ENCODE measurements around the gene MICAL3.

The MICAL3 gene

DNA sequence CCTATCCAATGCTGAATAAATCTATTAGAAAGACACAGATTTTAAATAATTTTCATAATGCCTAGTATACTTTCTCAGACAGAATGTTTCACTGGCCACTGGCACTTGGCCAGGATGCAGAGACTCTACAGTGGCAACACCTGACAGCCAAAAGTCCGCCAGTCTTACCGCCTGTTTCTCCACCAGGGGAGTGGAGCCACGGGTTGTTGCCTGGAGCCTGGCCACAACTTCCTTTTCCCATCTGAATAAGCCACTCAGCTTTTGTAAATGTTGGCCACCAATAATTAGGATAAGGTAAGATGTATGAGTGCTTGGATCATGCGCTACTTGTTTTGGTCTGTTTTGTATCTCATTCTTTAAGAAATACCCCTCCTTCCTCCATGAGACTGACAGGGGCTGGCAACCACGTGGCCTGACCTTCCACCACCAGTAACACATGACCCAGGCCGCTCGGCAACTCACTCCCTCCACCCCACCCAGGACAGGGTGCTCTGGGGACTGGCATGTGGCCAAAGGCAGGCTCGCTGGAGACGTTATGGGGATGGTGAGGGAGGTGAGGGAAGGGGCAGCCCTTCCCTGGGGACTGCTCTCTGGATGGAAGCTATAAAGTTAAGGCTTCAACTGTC lies 157.1 kb downstream of the MICAL3 start:
- Histone ChIP-seq H3K4me3 (ENCODE audit: low read length in 2 of 2) (no peak overlapping the region), H3K27ac (ENCODE audit: low read length) (peak overlapping the region; percentile 70), H3K4me1 (ENCODE audit: control insufficient read depth, insufficient read depth, low read length) (peaks cover 29% of the 10 kb centered on the region), H3K36me3 (ENCODE audit: control insufficient read depth in 2 of 2, insufficient read depth in 2 of 2, low read length in 2 of 2) (peaks cover 48 to 56% of the 10 kb centered on the region in 2 donors), H3K27me3 (ENCODE audit: control insufficient read depth in 1 of 2, insufficient read depth in 2 of 2, low read length in 2 of 2) (no peaks in the 10 kb centered on the region), H3K9ac (ENCODE audit: low read length in 2 of 2) (peak overlapping the region in 1 of 2 donors; percentile 21), H3K9me3 (ENCODE audit: control insufficient read depth in 2 of 2, low read length in 2 of 2) (no peaks in the 10 kb centered on the region)

DNA sequence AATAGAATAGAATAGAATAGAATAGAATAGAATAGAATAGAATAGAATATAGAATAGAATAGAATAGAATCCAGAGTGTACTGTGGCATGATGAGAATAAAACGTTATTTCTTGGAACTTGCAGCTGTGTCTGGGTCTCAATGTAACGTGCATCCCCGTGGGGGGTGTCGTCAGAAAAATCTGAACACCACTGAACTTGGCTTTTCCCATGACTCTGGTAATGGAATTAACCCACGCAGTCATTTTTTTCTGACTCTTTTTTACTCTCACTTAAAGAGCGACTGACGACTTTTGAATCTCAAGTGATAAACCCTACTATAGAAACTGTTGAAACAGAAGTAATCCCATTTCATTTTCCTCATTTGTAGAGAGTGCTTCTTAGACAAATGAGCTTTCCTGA lies 157.7 kb downstream of the MICAL3 start:
- Histone ChIP-seq H3K4me3 (ENCODE audit: low read length in 2 of 2) (no peak overlapping the region), H3K27ac (ENCODE audit: low read length) (no peak overlapping the region), H3K27me3 (ENCODE audit: control insufficient read depth in 1 of 2, insufficient read depth in 2 of 2, low read length in 2 of 2) (no peaks in the 10 kb centered on the region), H3K36me3 (ENCODE audit: control insufficient read depth in 2 of 2, insufficient read depth in 2 of 2, low read length in 2 of 2) (peaks cover 41 to 52% of the 10 kb centered on the region in 2 donors), H3K4me1 (ENCODE audit: control insufficient read depth, insufficient read depth, low read length) (peaks cover 29% of the 10 kb centered on the region), H3K9ac (ENCODE audit: low read length in 2 of 2) (no peak overlapping the region), H3K9me3 (ENCODE audit: control insufficient read depth in 2 of 2, low read length in 2 of 2) (no peaks in the 10 kb centered on the region)

DNA sequence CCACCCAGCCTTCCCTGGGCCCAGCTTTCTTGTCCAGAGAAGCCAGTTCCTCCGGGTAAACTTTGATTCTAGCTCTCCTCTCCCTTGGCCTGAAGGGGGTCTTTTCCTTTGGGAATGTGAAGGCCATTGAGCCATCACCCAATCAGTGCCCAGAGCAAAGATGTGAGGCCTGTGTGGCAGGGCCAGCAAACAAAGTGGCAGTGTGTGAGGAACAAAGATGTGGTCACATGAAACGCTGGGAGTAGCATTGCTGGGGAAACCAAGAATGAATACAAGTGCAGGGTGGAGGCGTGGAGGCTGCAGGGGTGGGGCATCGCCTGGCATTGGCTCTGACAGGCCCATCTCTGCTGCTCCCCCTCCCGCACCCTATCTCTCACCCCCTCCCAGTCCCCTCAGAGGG lies 158.2 kb downstream of the MICAL3 start:
- peaks cover 29% of the 10 kb centered on the region for H3K4me1 ChIP-seq (ENCODE audit: control insufficient read depth, insufficient read depth, low read length)
- H3K9ac ChIP-seq (ENCODE audit: low read length in 2 of 2): no peak overlapping the region
- H3K36me3 ChIP-seq (ENCODE audit: control insufficient read depth in 2 of 2, insufficient read depth in 2 of 2, low read length in 2 of 2): peaks cover 38 to 47% of the 10 kb centered on the region in 2 donors
- no peaks in the 10 kb centered on the region for H3K9me3 ChIP-seq (ENCODE audit: control insufficient read depth in 2 of 2, low read length in 2 of 2)
- H3K27me3 ChIP-seq (ENCODE audit: control insufficient read depth in 1 of 2, insufficient read depth in 2 of 2, low read length in 2 of 2): no peaks in the 10 kb centered on the region
- H3K4me3 ChIP-seq (ENCODE audit: low read length in 2 of 2): no peak overlapping the region
- no peak overlapping the region for H3K27ac ChIP-seq (ENCODE audit: low read length)

DNA sequence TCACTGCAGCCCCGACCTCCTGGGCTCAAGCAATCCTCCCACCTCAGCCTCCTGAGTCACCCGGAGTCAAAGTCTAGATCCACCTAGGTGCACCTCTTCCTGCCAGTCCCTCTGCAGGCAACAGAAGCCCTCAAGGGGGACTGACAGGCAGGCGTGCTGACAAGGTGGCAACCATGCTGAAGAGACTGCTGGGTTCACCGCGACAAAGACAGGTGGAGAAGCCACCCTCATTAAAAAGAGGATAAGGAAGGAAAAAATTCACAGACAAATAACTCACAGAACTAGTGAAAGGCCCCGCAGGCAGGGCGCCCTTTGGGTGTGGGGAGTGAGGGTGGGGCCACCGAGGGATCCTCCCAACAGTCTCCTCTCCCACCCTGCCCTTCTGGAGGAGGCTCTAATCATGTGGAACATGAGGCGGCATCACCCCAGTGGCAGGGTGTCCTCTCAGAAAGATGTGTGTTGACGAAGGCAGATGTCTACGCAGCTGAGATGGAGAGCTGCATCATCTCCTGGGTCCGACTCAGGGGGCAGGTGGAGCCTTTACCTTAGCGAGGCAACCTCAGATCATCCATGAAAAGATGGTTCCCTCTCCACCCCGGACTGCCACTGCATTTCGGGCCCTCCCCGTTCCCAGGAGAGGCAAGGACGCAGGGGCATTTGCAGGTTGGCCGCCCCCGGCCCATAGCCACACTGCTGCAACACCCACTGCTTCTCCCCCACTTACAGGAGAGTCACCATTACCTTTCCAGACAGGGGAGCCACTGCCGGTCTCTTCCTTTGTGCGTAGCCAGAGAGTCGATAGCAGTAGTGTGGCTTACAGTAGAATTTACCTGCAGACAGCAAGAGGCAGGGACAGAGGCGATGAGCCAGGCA lies 158.9 kb downstream of the MICAL3 start:
- H3K4me1 ChIP-seq (ENCODE audit: control insufficient read depth, insufficient read depth, low read length): peaks cover 32% of the 10 kb centered on the region
- H3K27ac ChIP-seq (ENCODE audit: low read length): no peak overlapping the region
- no peak overlapping the region for H3K4me3 ChIP-seq (ENCODE audit: low read length in 2 of 2)
- H3K27me3 ChIP-seq (ENCODE audit: control insufficient read depth in 1 of 2, insufficient read depth in 2 of 2, low read length in 2 of 2): no peaks in the 10 kb centered on the region
- H3K9me3 ChIP-seq (ENCODE audit: control insufficient read depth in 2 of 2, low read length in 2 of 2): no peaks in the 10 kb centered on the region
- no peak overlapping the region for H3K9ac ChIP-seq (ENCODE audit: low read length in 2 of 2)
- H3K36me3 ChIP-seq (ENCODE audit: control insufficient read depth in 2 of 2, insufficient read depth in 2 of 2, low read length in 2 of 2): peaks cover 35 to 40% of the 10 kb centered on the region in 2 donors

DNA sequence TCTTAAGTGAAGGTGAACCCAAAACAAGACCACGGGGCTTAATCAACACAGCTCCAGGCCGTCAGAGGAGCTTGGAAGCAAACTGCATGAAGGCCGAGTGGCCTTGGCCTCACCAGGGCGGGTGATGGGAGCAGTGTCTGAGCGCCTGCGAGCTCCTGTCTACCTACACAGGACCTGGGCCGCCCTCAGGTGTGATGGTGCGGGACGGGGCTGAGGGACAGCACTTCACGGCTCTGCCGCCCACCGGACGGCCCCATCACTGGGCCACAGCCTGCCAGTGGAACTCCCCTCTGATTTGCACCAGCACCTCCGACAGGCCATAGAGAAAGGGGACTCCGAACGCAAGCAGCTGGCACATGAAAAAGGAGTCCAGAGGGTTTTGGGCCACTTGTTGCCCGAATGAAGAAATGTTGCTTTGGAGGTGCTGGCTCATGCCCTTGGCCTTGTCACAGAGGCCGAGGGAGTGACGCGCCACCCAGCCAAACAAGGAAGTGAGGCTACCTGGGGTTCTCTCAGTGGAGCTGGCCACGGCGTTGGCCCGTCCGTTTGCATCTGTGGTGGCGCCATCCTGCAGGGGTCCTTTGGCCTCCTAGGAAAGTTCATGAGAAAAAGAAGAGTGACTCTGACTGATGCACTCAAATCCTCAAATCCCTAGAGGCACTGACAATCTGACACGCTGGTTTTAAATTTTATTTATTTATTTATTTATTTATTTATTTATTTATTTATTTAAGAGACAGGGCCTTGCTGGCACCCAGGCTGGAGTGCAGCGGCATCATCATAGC lies 159.8 kb downstream of the MICAL3 start:
- Histone ChIP-seq H3K9me3 (ENCODE audit: control insufficient read depth in 2 of 2, low read length in 2 of 2) (no peaks in the 10 kb centered on the region), H3K4me3 (ENCODE audit: low read length in 2 of 2) (no peak overlapping the region), H3K27me3 (ENCODE audit: control insufficient read depth in 1 of 2, insufficient read depth in 2 of 2, low read length in 2 of 2) (no peaks in the 10 kb centered on the region), H3K4me1 (ENCODE audit: control insufficient read depth, insufficient read depth, low read length) (peaks cover 30% of the 10 kb centered on the region), H3K9ac (ENCODE audit: low read length in 2 of 2) (no peak overlapping the region), H3K36me3 (ENCODE audit: control insufficient read depth in 2 of 2, insufficient read depth in 2 of 2, low read length in 2 of 2) (peaks cover 32 to 36% of the 10 kb centered on the region in 2 donors), H3K27ac (ENCODE audit: low read length) (peak overlapping the region; percentile 18)

DNA sequence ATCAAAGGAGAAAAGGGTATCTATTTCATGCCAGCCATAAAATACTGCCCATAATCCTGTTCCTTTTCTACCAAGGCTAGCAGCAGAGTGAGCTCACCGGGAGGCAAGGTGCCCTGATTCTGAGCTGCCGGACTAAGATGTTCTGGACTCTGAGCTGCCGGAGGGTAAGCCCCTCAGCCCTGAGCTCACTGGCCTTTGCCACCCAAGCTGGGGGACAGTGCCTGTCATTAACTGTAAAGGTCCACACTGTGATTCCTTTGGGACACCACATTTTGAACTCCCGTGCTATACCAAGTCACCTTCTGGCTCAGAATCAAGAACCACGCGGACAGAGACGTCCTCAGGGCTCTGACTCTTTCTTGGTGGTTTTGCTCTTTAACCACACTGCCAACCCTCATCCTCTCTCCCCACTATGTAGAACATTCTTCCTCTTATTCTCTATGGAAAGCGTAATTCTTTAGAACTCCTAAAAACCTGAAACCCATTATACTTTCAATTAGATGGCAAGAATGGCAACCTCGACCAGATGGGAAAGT lies 161.6 kb downstream of the MICAL3 start:
- H3K4me3 ChIP-seq (ENCODE audit: low read length in 2 of 2): no peak overlapping the region
- H3K27me3 ChIP-seq (ENCODE audit: control insufficient read depth in 1 of 2, insufficient read depth in 2 of 2, low read length in 2 of 2): no peaks in the 10 kb centered on the region
- H3K4me1 ChIP-seq (ENCODE audit: control insufficient read depth, insufficient read depth, low read length): peaks cover 32% of the 10 kb centered on the region
- H3K36me3 ChIP-seq (ENCODE audit: control insufficient read depth in 2 of 2, insufficient read depth in 2 of 2, low read length in 2 of 2): peaks cover 24 to 29% of the 10 kb centered on the region in 2 donors
- H3K9me3 ChIP-seq (ENCODE audit: control insufficient read depth in 2 of 2, low read length in 2 of 2): no peaks in the 10 kb centered on the region
- H3K9ac ChIP-seq (ENCODE audit: low read length in 2 of 2): no peak overlapping the region
- H3K27ac ChIP-seq (ENCODE audit: low read length): no peak overlapping the region

DNA sequence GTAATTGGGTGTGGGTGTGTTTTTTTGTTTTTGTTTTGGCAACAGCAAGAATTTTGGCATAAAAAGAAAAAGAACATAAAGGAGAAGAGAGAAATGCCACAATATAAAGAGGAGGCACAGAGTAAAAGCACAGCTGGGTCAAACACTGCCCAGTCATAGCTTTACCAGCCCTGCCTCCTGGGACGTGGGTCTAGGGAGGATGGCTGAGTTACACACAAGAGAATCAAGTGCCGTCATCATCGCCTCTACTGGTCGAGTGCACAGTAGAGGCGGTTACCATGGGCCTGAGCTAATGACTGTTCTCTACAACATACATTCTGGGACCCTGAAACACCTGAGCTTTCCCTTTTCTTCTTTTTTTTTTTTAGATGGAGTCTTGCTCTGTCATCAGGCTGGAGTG lies 162.5 kb downstream of the MICAL3 start:
- Histone ChIP-seq H3K27me3 (ENCODE audit: control insufficient read depth in 1 of 2, insufficient read depth in 2 of 2, low read length in 2 of 2) (no peaks in the 10 kb centered on the region), H3K4me1 (ENCODE audit: control insufficient read depth, insufficient read depth, low read length) (peaks cover 28% of the 10 kb centered on the region), H3K27ac (ENCODE audit: low read length) (peak overlapping the region; percentile 95), H3K9me3 (ENCODE audit: control insufficient read depth in 2 of 2, low read length in 2 of 2) (no peaks in the 10 kb centered on the region), H3K9ac (ENCODE audit: low read length in 2 of 2) (no peak overlapping the region), H3K4me3 (ENCODE audit: low read length in 2 of 2) (no peak overlapping the region), H3K36me3 (ENCODE audit: control insufficient read depth in 2 of 2, insufficient read depth in 2 of 2, low read length in 2 of 2) (peaks cover 24 to 29% of the 10 kb centered on the region in 2 donors)

DNA sequence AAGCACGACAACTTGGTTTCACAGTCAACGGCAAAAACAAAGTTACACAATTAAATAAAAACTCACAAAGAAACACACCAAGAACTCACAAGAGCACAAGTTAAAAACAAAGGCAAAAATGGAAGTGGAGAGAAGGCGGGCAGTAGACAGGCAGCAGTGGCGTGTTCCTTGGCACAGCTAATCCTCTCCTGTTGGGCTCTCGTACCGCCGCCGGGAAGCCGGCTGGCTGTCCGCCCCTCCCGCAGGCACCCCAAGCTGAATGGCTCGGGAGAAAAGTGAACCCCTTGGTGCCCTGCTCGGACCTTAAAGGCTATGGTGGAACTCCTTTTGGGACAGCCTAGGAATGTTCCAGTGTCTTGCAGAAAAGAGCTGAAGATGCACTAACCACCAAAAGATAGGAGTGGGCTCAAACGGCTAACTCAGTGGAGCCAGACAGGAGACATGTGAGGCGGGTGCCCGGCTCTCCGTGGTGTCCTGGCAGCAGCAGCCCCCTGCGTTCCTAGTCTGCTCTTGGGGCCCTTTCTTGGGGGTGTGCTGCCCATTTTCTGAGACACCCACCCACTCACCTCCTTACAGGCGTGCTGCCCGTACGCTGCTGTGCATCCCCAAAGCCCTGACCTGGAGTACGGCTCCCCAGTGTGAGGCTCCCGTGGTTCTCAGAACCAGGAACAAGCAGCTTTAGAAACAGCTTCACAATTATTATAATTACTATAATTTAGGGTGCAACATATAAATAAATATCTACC lies 164.0 kb downstream of the MICAL3 start:
- Histone ChIP-seq H3K4me1 (ENCODE audit: control insufficient read depth, insufficient read depth, low read length) (peaks cover 34% of the 10 kb centered on the region), H3K36me3 (ENCODE audit: control insufficient read depth in 2 of 2, insufficient read depth in 2 of 2, low read length in 2 of 2) (peaks cover 21 to 23% of the 10 kb centered on the region in 2 donors), H3K27me3 (ENCODE audit: control insufficient read depth in 1 of 2, insufficient read depth in 2 of 2, low read length in 2 of 2) (no peaks in the 10 kb centered on the region), H3K9me3 (ENCODE audit: control insufficient read depth in 2 of 2, low read length in 2 of 2) (no peaks in the 10 kb centered on the region), H3K4me3 (ENCODE audit: low read length in 2 of 2) (no peak overlapping the region), H3K9ac (ENCODE audit: low read length in 2 of 2) (peak overlapping the region; percentile 59 to 62), H3K27ac (ENCODE audit: low read length) (peak overlapping the region; percentile 95)

DNA sequence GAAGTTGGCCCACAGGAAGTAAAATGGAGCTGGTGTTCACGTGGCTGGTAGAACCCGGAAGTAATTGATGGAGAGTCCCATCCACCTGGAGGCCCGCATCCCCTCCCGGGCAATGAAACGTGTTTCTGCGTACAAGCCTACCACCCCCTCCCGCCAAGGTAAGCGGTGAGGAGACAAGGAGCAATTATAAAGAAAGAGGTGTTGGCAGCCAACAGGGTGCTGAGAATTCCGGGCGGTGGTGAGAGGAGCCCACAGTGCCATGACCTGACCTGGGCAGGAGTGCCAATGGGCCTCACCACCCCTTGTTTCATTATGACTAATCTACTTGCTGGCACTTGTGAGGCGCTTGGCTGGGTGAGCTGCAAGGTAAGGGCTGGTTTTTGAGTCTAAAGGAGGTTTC lies 166.3 kb downstream of the MICAL3 start:
- Histone ChIP-seq H3K9ac (ENCODE audit: low read length in 2 of 2) (no peak overlapping the region), H3K4me3 (ENCODE audit: low read length in 2 of 2) (no peak overlapping the region), H3K4me1 (ENCODE audit: control insufficient read depth, insufficient read depth, low read length) (peaks cover 49% of the 10 kb centered on the region), H3K27me3 (ENCODE audit: control insufficient read depth in 1 of 2, insufficient read depth in 2 of 2, low read length in 2 of 2) (no peaks in the 10 kb centered on the region), H3K9me3 (ENCODE audit: control insufficient read depth in 2 of 2, low read length in 2 of 2) (no peaks in the 10 kb centered on the region), H3K27ac (ENCODE audit: low read length) (peak overlapping the region; percentile 95), H3K36me3 (ENCODE audit: control insufficient read depth in 2 of 2, insufficient read depth in 2 of 2, low read length in 2 of 2) (peaks cover 5 to 10% of the 10 kb centered on the region in 2 donors)
